H9 (cell line): ENCODE results near the gene MRRF. TPM values are rescaled to one million over a fixed set of nuclear protein-coding genes. Genes with fewer than 3 reads are reported as not detected.

Experiments
- DNase-seq: peaks from one replicate; pipeline ENCODE4 v3.0.0-alpha.2; 2017
- H2AFZ ChIP-seq: one replicate; pipeline ENCODE4 v1.6.1; 2013; ENCODE audit warnings: mild to moderate bottlenecking, low read length, control low read depth, moderate library complexity
- H2AK5ac ChIP-seq: 2 replicates; pipeline ENCODE4 v1.6.1; 2013; ENCODE audit warnings: low read length, control low read depth, mixed read lengths; ENCODE audit not compliant: insufficient read length
- H2BK120ac ChIP-seq: one replicate; pipeline ENCODE4 v1.6.1; 2013; ENCODE audit warnings: low read depth, mild to moderate bottlenecking, low read length, control low read depth, inconsistent platforms; ENCODE audit not compliant: poor library complexity, severe bottlenecking
- H2BK12ac ChIP-seq: 2 replicates; pipeline ENCODE4 v1.6.1; 2013; ENCODE audit warnings: low read length, control low read depth, mixed read lengths, low read depth; ENCODE audit not compliant: insufficient read length
- H2BK15ac ChIP-seq: 2 replicates; pipeline ENCODE4 v1.6.1; 2013; ENCODE audit warnings: low read depth, low read length, control low read depth
- H2BK20ac ChIP-seq: one replicate; pipeline ENCODE4 v1.6.1; 2013; ENCODE audit warnings: low read depth, mild to moderate bottlenecking, low read length, control low read depth, inconsistent platforms; ENCODE audit not compliant: poor library complexity, severe bottlenecking
- H2BK5ac ChIP-seq: 2 replicates; pipeline ENCODE4 v1.6.1; 2013; ENCODE audit warnings: low read length, control low read depth, mixed read lengths; ENCODE audit not compliant: insufficient read length
- H3K14ac ChIP-seq: 2 replicates; pipeline ENCODE4 v1.6.1; 2013; ENCODE audit warnings: low read length, control low read depth; ENCODE audit not compliant: insufficient read depth
- H3K18ac ChIP-seq: 2 replicates; pipeline ENCODE4 v1.6.1; 2013; ENCODE audit warnings: low read depth, mild to moderate bottlenecking, mixed read lengths, low read length, control low read depth; ENCODE audit not compliant: insufficient read length
- H3K23ac ChIP-seq: 2 replicates; pipeline ENCODE4 v1.6.1; 2013; ENCODE audit warnings: low read length, control low read depth, mixed read lengths, low read depth; ENCODE audit not compliant: insufficient read length
- H3K23me2 ChIP-seq: 2 replicates; pipeline ENCODE4 v1.6.1; 2013; ENCODE audit warnings: low read depth, mild to moderate bottlenecking, mixed read lengths, low read length, control low read depth; ENCODE audit not compliant: insufficient read length, poor library complexity, severe bottlenecking
- H3K27ac ChIP-seq: 2 replicates; pipeline ENCODE4 v1.5.1; 2013; ENCODE audit warnings: low read length, control low read depth, mixed read lengths, low read depth; ENCODE audit not compliant: insufficient read length
- H3K27me3 ChIP-seq: 2 replicates; pipeline ENCODE4 v1.6.1; 2013; ENCODE audit warnings: low read length, control low read depth, inconsistent platforms; ENCODE audit not compliant: insufficient read depth
- H3K4ac ChIP-seq: 2 replicates; pipeline ENCODE4 v1.6.1; 2013; ENCODE audit warnings: low read depth, mild to moderate bottlenecking, control low read depth, inconsistent platforms, low read length, moderate library complexity
- H3K4me1 ChIP-seq: 2 replicates; pipeline ENCODE4 v1.6.1; 2013; ENCODE audit warnings: low read length, control low read depth, inconsistent platforms; ENCODE audit not compliant: insufficient read depth
- H3K4me2 ChIP-seq: 2 replicates; pipeline ENCODE4 v1.6.1; 2013; ENCODE audit warnings: low read length, control low read depth, mixed read lengths; ENCODE audit not compliant: insufficient read length, insufficient read depth
- H3K56ac ChIP-seq: 2 replicates; pipeline ENCODE4 v1.6.1; 2013; ENCODE audit warnings: low read depth, mild to moderate bottlenecking, mixed read lengths, low read length, control low read depth; ENCODE audit not compliant: insufficient read length
- H3K79me1 ChIP-seq: 2 replicates; pipeline ENCODE4 v1.6.1; 2013; ENCODE audit warnings: low read depth, mild to moderate bottlenecking, moderate library complexity, low read length, control low read depth, inconsistent platforms; ENCODE audit not compliant: insufficient read depth, poor library complexity, severe bottlenecking
- H3K79me2 ChIP-seq: 2 replicates; pipeline ENCODE4 v1.6.1; 2013; ENCODE audit warnings: low read length, control low read depth, inconsistent platforms; ENCODE audit not compliant: insufficient read depth
- H3K9ac ChIP-seq: 2 replicates; pipeline ENCODE4 v1.6.1; 2013; ENCODE audit warnings: low read length, control low read depth, mixed read lengths; ENCODE audit not compliant: insufficient read length; ENCODE audit errors: extremely low read depth
- H3K9me3 ChIP-seq: one replicate; pipeline ENCODE4 v1.6.1; 2013; ENCODE audit warnings: low read depth, low read length, inconsistent platforms; ENCODE audit not compliant: control insufficient read depth
- H3T11ph ChIP-seq: one replicate; pipeline ENCODE4 v1.6.1; 2013; ENCODE audit warnings: mild to moderate bottlenecking, low read length, control low read depth, inconsistent platforms
- H4K20me1 ChIP-seq: one replicate; pipeline ENCODE4 v1.6.1; 2013; ENCODE audit not compliant: control insufficient read depth, insufficient read length, insufficient read depth
- H4K5ac ChIP-seq: 2 replicates; pipeline ENCODE4 v1.6.1; 2013; ENCODE audit warnings: low read depth, mild to moderate bottlenecking, mixed read lengths, low read length, control low read depth; ENCODE audit not compliant: insufficient read length
- H4K8ac ChIP-seq: replicated peaks from 2 replicates; pipeline ENCODE4 v1.6.1; 2013; ENCODE audit warnings: low read length, control low read depth, mixed read lengths, low read depth; ENCODE audit not compliant: insufficient read length
- H4K91ac ChIP-seq: 2 replicates; pipeline ENCODE4 v1.6.1; 2013; ENCODE audit warnings: low read depth, mild to moderate bottlenecking, moderate library complexity, mixed read lengths, low read length, control low read depth; ENCODE audit not compliant: insufficient read length
- H3K27ac Mint-ChIP-seq, 3 experiments: 2 replicates in 2 of 3; 3 replicates in 1 of 3; pipeline ENCODE4 v1.8.0; 2020 to 2021; ENCODE audit warnings: mixed read lengths in 3 of 3, mild to moderate bottlenecking in 1 of 3, moderate library complexity in 1 of 3
- H3K27me3 Mint-ChIP-seq: 2 replicates; pipeline ENCODE4 v1.8.0; 2021; ENCODE audit warnings: low read depth, mild to moderate bottlenecking, moderate library complexity, mixed read lengths
- H3K36me3 Mint-ChIP-seq, 3 experiments: 2 replicates in 2 of 3; 3 replicates in 1 of 3; pipeline ENCODE4 v1.8.0; 2020 to 2021; ENCODE audit warnings: low read depth in 3 of 3, mixed read lengths in 3 of 3; ENCODE audit not compliant: insufficient read depth in 1 of 3
- H3K4me1 Mint-ChIP-seq, 2 experiments: 2 replicates each; pipeline ENCODE4 v1.8.0; 2020; ENCODE audit warnings: mixed read lengths in 2 of 2
- H3K4me3 Mint-ChIP-seq, 2 experiments: 2 replicates in 1 of 2; 3 replicates in 1 of 2; pipeline ENCODE4 v1.8.0; 2020 to 2021; ENCODE audit warnings: mild to moderate bottlenecking in 2 of 2, mixed read lengths in 2 of 2, moderate library complexity in 1 of 2
- H3K9me3 Mint-ChIP-seq, 2 experiments: 2 replicates in 1 of 2; 3 replicates in 1 of 2; pipeline ENCODE4 v1.8.0; 2020; ENCODE audit warnings: mild to moderate bottlenecking in 2 of 2, mixed read lengths in 2 of 2, moderate library complexity in 1 of 2
- WGBS: extraction: QIAGEN DNeasy Blood & Tissue Kit; methylation state at CpG from one replicate; pipeline ENCODE4 v1.1.7; 2013; ENCODE audit warnings: missing lambda C conversion rate, low lambda C conversion rate, mixed read lengths; ENCODE audit not compliant: insufficient read length; ENCODE audit errors: extremely low coverage; 5-methylcytosine and 5-hydroxymethylcytosine counted together
- total RNA-seq: library from RNA; stranded (reverse); gene quantifications from 2 replicates; pipeline ENCODE4 v1.2.1, GENCODE V29; 2021
- TF ChIP-seq, protein P1 (sequence below): fragments of 200-600 bp; sonication (generic); conservative IDR thresholded peaks from 3 replicates; pipeline ENCODE4 v1.8.0; 2021; ENCODE audit warnings: antibody characterized with exemption, mild to moderate bottlenecking

Gene MRRF
- total RNA-seq, 1 experiment from 2014 or later = 33.7 TPM

GRCh38 chr9:122367065-122367464 is 102.4 kb downstream of the MRRF start:
- no peak for DNase-seq
- Histone ChIP-seq H3K56ac (no peak overlapping the region), H3T11ph (no peak overlapping the region), H2AK5ac (no peak overlapping the region), H3K9me3 (no peaks in the 10 kb centered on the region), H4K91ac (no peak overlapping the region), H3K79me2 (no peaks in the 10 kb centered on the region), H2AFZ (no peak overlapping the region), H3K23ac (no peak overlapping the region), H3K23me2 (peaks cover 5% of the 10 kb centered on the region), H4K8ac (no peak overlapping the region), H4K20me1 (no peaks in the 10 kb centered on the region), H2BK20ac (no peak overlapping the region), H3K27ac (no peak overlapping the region), H2BK120ac (no peak overlapping the region), H3K9ac (no peak overlapping the region), H3K4ac (no peak overlapping the region), H3K18ac (no peak overlapping the region), H3K4me2 (no peak overlapping the region), H3K14ac (no peak overlapping the region; the same call in 1 of the 2 replicates), H2BK5ac (no peak overlapping the region), H3K79me1 (no peaks in the 10 kb centered on the region), H3K4me1 (0 out of 2 replicates have a peak, but pooled peaks cover 4% of the 10 kb centered on the region), H2BK15ac (no peak overlapping the region), H3K27me3 (peaks cover 14% of the 10 kb centered on the region; the same call in 1 of the 2 replicates), H2BK12ac (no peak overlapping the region), H4K5ac (no peak overlapping the region)
- Mint-ChIP-seq H3K9me3 (no peaks in the 10 kb centered on the region), H3K27me3 (peaks cover 38% of the 10 kb centered on the region), H3K4me3 (no peak overlapping the region), H3K4me1 (peaks cover 11 to 18% of the 10 kb centered on the region in 2 experiments), H3K27ac (no peak overlapping the region), H3K36me3 (no peaks in the 10 kb centered on the region)
- TF ChIP-seq, protein P1, sequence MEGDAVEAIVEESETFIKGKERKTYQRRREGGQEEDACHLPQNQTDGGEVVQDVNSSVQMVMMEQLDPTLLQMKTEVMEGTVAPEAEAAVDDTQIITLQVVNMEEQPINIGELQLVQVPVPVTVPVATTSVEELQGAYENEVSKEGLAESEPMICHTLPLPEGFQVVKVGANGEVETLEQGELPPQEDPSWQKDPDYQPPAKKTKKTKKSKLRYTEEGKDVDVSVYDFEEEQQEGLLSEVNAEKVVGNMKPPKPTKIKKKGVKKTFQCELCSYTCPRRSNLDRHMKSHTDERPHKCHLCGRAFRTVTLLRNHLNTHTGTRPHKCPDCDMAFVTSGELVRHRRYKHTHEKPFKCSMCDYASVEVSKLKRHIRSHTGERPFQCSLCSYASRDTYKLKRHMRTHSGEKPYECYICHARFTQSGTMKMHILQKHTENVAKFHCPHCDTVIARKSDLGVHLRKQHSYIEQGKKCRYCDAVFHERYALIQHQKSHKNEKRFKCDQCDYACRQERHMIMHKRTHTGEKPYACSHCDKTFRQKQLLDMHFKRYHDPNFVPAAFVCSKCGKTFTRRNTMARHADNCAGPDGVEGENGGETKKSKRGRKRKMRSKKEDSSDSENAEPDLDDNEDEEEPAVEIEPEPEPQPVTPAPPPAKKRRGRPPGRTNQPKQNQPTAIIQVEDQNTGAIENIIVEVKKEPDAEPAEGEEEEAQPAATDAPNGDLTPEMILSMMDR = no peak
- no CpG with 5 or more reads among the region's 7 CpGs for WGBS
